ENCODE results near the gene LYRM4.

LYRM4 gene

DNA sequence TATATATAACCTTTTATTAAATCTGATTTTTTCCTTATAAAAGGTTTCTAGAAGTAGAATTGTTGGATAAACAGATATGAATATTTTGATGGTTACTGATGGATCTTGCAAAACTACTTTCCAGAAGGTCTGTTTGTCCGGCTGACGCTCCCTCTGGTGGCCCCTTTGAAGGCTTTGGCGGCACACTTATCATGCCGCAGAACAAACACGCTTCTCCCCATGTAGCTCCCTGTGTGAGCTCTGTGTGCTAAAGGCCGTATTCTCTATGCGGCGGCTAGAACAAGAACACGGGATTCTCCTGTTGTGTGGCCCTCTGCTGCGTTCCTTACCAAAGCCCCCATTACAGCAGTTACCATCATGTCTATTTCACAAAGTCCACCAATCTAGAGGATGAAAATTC is 145.6 kb downstream of the LYRM4 start:
- DNase-seq = no peak

DNA sequence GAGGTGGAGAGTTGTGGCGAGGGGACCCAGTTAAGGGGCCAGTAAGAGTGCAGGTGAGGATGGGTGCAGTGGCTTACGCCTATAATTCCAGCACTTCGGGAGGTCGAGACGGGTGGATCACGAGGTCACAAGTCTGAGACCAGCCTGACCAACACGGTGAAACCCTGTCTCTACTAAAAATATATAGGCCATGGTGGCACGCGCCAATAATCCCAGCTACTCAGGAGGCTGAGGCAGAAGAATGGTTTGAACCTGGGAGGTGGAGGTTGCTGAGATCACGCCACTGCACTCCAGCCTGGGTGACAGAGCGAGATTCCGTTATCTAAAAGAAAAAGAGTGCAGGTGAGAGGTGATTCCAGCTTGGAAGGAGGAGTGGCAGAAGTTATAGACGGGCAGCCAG is 147.7 kb downstream of the LYRM4 start:
- no peak for DNase-seq

DNA sequence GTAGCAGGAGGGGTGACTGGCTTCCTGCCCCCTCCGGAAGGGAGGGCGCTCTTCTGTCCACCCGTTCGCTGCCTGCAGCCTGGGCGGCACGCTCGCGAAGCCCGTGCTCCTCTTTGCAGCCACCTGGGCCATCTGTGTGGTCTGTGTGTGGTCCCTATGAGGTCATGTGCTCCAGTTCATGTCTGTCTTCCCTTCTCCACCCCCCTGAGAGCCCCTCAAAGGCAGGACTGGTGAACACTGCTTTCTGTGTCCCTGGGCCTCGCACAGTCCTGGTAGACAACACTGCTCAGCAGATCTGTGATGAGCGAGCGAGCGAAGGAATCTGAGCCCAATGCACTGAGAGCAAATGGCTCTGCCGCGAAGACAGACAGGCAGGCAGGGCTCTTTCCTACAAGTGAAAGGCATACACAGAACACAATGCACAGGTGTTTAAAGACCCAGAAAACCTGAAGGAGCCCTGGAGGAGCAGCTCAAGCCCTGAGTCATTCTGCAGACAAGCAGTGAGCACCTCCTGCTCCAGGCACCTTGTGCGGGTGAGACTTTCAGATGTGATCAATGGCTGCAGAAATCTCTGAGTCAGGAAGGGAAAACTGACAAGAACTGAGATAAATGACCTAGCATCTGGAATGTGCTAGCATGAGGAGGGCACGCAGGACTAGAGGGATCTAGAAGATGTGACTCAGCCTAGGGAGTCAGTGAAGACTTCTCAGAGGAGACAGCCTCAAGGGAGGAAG is 148.5 kb downstream of the LYRM4 start:
- DNase-seq = no peak

DNA sequence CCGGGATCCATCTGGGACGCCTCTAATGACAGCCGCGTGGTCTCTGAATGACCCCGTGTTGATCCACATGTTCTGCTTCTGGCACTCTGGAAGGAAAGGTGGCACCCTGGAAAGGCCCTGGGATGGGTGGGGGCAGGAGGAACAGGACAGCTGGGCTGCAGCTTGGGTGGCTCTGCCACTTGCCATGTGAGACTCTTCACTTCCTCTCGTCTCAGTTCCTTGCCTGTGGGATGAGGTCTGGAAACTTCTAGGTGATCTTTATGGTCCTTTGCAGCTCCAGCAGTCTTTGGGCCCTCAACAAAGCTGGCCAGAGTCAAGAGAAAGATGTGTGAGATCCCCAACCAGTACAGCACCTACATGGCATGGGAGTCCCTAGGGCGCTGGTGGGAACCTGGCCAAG is 149.1 kb downstream of the LYRM4 start:
- no peak for DNase-seq

DNA sequence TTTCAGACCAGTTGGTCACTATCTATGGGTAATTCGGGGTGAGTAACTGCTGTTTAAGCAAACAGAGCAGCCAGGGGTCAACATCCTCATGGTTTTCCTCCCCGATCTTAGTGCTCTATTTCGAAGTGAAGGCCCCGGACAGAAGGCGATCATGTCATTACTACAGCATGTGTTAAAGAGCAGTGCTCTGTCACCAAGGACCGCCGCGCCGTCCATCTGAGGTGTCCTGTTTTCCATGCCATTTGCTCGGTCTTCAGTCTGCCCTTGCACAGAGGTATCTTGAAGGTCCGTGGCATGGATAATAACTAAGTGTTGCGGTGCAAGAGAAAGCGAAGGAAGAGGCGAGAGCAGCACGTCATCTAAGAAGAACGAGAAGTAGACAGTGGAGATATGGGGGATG is 150.5 kb downstream of the LYRM4 start:
- no peak for DNase-seq

DNA sequence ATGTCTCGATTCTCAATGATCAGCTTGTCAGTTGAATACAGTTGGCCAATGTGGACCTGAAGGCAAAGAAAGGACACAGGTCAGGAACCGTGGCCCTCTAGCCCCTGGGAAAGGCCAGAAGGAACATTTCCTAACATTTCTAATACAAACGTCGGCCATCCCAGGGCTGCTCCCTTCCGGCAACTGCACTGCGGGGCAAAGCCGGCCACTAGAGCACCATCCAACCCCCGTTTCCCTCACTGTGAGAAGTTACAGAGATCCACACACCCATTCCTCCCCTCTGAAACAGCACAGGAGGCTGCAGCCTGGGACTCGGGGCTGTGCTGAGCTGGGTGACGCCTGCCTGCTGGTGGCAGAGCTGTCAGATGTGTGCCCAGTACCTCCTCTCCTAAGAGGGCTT is 151.3 kb downstream of the LYRM4 start:
- DNase-seq = no peak

DNA sequence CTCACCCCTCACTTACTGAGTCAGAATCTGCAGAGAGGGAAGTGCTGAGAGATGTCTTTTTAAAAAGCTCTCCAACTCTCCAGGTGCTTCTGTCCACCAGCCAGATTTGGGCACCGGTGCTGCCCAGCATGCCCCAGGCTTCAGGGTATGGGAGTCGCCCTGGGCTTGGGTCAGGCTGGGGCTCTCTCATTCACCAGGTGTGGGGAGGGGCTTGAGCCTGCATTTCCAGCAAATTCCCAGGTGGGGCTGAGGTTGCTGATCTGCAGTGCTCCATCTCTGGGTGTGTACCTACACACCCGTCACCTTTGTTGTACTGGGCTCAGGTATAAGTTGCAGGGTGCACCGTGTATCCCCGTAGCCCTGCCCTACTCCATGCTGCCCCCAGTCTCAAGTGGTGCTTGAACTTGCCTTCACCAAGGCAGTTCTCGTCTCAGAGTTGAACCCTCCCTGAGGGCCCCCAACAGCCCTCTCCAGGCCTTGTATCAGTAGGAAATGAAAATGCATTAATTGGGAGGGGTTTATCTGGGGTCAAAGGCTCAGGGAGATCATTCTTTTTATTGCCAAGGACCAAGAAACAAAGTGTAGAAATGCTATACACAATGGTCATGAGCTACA is 152.1 kb downstream of the LYRM4 start:
- no peak for DNase-seq

DNA sequence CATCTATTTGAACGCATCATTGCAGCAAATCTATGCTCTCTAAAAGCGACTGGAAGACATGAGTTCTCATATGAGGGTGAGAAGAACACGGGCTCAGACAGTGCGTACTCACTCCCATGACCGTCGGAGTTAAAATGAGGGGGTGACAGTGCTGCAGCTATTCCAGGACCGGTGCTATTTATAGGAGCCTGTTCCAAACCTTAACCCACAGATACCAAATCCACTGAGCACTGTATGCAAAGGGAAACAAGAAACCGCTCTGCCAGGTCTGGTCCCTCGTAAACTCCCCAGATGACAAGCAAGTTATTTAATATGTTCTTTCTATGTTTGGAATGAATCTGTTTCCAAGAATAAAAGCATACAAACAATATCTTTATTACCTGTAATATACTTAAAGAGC is 152.7 kb downstream of the LYRM4 start:
- DNase-seq = no peak

DNA sequence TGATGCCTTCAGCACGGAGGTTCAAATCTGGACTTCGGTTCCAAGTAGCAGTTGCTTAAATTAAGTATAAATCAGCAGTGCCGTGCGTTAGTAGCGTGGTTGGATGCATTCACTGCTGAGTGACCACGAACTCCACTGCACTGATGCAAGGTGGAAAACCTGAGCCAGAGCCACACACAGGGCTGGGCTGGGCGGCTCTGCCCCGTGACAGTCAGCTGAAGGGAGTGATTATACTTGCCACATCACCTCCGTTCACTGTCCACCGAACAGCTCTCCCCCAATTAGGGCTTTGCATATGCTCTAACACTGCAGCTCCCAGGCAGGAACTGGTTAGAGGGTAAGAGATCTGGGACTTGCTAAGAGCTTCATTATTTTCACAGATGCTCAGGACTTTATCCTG is 153.4 kb downstream of the LYRM4 start:
- no peak for DNase-seq

DNA sequence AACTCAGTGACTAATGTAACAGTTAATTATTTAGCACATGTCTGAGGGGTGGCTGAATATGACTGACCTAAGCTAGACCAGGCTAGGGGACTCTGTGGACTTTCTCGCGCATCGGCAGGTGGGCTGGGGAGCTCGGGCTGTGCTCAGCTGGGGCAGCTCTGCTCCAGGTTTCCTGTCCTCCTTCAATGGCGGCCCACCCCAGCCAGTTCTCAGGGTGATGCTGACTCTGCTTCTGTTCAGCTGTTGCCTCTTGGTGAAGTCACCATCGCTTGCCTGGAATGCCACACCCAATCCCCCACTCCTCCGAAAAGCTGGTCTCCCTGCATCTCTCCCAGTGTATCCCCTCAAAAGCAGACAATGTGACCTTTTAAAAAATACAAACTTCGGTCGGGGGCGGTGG is 155.6 kb downstream of the LYRM4 start:
- no peak for DNase-seq

DNA sequence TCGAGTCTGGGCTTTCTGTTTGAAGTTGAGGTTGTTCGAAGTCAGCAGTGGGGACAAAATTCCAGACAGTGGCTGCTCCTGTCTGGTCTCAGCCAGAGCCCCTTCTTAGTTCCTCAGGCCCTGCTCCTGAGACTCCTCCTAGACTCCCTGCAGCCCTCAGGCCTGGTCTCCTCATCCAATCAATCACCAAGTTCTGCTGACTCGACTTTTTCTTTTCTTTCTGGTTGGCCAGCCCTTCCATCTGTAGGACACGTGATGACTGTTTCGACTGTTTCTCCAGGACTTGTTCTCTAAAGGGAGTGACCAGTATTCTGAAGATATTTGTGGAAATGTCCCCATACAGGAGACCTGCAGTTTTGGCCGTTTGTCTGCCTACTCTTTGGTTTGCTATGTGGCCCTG is 156.1 kb downstream of the LYRM4 start:
- DNase-seq = no peak

DNA sequence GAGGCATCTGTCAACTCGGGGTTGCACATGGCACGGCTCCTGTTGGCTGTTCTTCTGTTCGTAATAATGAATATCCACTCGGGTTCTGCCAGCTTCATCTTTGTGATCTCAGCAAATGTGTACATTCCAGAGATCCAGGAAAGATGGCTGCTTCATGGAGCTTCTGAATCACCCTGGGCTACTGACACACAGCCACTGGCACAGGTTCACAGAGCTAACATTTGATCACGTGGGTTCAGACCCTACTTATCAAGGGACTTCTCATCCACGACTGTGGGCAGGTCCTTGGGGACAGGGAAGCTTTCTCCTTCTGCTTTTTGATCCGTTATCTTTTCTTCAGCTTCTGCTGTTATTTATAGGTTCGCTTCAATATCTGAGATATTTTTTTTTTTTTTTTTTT is 157.5 kb downstream of the LYRM4 start:
- DNase-seq = no peak

DNA sequence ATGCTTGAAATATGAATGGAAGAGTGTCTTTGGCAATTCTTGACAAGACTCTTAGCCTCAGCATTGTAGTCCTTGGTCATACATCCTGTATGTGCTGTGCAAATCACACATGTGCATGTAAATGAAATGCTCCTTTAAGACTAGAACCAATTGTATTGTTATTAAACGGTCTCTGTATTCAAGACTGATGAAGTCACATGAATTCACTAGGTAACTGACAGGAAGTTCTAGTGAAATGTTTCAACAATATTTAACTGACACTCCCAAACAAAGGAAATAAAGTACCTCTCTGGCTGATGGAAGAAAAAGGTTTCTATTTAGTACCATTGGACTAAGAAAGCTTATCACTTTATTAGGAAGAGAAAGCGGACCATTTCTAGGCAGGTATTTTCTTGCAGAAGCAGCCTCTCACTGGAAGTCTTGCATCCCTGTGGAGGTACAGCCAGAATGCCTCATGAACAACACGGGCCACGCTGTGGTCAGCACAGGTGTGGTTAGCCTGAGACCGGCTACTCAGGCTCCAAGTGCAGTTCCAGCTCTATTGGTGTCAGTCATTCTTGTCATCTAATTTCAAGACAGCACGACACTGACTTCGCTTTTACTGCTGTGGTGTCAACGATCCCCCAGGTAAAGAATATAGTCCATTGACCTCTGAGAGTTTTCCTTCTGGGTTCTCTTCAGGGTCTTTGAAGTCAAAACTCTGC is 158.3 kb downstream of the LYRM4 start:
- DNase-seq = no peak

DNA sequence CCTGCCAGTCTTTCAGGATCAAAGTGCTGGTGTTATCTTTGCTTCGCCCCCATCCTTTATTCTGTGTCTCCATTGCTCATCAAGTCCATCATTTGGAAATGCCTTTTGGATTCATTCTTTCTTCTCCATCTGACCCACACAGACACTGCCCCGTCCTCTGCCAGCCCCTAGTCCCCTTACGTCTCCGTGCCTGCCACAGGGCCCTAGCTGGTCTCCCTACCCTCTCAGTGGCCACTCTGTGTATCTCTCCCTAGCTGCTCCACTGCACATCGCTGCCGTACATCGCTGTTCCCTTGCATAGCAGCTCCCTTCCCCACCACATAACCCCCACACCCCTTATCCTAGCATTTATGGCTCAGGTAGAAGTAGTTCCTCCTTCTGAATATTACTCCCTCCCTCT is 159.9 kb downstream of the LYRM4 start:
- DNase-seq = no peak

DNA sequence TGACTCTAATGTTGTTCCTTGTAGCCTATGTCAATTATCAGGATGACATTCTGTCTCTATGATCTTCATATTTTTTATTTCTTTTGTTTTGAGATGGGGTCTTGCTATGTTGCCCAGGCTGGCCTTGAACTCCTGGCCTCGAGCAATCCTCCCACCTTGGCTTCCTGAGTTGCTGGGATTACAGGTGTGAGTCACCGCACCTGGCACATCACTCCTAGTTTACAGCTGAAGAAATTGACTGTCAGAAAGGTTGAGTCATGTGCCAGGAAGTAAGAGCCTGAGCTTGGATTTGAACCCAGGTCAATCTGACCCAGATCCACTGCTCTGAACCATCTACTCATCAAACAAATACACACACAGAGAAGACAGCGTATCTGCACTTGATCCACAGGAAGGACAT is 161.2 kb downstream of the LYRM4 start:
- DNase-seq = no peak

DNA sequence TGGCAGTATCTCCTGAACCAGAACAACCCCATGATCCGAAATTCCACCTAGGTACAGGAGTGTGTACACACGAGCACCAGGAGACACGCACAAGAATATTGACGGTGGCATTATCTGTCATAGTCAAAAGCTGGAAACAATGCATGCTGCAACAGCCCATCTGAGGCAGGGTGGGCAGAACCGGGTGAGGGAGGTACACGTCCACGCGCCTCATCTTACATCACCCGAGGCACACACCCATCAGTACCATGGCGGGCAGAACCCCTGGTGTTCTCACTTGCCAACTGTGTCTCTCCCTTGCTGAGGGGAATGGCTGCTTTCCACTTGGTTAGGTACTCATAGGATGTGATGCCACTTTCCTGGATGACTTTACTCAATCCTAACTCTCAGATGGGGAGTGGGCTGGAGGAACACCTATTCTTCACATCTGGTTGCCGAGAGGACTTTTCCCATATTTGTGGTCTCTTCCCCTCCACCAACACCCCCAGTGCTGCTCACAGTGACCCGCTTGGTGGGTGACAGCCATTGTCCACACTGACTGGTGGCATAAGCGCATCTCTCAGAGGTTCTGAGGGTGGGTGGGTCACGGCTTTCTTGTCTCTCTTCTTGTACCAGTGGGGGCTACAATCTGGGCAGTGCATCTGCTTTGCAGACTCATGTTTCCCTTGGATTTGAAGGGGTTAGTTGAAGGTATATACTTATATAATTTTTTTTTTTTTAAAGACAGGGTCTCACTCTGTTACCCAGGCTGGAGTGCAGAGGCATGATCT is 162.1 kb downstream of the LYRM4 start:
- DNase-seq = no peak

DNA sequence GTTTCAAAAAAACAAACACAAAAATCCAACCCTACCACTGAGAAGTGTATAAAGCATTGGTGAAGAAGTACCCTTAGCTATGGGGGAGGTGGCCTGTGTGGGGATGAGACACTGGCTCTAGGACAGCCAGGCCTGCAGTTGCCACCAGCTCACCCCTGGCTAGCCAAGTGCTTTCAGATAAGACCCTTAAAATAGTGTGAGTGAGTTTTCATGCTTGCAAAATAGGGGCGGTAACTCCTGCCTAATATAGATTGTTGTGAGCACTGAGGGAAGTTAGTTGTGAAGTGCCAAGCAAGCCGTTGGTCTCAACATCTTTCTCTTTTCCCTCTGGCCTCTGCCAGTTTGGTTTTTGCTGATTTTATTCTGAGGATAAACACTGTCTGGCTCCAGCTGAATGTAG is 164.3 kb downstream of the LYRM4 start:
- no peak for DNase-seq

DNA sequence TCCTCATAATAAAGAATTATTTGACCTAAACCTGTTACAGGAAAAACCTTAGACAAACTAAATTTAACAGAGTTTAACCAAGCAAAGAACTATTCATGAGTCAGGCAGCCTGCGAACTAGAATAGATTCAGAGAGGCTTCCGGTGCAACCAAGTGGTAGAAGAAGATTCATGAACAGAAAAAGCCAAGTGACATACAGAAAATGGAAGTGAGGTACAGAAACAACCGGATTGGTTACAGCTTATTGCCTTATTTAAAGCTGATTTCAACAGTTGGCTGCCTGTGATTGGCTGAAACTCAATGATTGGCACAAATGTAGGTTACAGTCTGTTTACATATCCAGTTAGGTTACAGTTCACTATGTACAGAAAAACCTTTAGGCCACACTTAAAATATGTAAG is 165.5 kb downstream of the LYRM4 start:
- no peak for DNase-seq

DNA sequence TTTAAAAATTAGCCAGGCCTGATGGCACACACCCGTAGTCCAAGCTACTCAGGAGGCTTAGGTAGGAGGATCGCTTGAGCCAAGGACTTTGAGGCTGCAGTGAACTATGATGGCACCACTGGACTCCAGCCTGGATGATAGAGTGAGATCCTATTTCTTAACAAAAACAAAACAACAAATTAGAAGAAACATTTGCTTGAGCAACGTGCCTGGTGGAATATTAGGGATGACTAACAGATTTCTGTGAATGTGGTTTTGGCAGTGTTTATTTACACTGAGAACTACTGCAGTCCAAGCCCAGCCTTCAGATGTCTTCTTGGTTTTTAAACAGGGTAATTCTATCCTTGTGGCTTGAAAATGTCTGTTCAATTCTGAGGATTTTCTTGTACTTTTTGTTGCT is 166.4 kb downstream of the LYRM4 start:
- DNase-seq = no peak

DNA sequence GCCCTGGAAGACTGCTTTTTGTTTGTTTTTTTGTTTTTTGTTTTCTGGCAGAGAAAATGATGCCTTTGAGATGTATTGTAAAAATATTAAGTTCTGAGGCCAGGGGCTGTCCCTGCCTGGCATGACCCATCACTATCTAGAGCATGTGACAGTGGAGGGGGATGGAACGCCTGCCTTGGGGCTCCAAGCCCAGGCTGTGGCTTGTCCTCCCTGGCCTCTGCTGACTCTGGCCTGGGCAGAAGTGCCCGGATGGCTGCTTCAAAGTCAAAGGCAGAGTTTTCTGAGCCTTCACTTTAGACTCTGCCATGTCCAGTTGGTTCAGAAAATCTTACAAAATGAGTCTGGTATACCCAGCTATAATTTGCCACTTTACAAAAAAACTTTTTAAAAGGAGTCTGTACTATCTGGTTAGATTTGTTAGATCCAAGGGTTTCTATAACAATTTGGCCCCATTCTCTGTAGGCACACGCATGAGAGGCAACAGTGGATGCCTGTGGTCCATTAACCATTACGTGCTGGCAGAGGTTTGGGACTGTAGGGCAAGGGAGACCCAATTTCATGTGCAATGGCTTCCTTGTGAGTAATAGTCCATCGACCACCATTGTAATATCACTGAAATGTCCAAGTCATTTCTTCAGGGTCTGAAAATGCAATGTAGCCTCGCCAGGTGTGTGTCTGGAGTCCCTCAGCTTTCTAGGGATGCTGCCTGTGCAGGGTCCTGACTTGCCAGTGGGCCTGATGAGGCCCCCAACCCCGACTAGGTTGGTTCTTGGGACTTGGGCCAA is 167.3 kb downstream of the LYRM4 start:
- no peak for DNase-seq

DNA sequence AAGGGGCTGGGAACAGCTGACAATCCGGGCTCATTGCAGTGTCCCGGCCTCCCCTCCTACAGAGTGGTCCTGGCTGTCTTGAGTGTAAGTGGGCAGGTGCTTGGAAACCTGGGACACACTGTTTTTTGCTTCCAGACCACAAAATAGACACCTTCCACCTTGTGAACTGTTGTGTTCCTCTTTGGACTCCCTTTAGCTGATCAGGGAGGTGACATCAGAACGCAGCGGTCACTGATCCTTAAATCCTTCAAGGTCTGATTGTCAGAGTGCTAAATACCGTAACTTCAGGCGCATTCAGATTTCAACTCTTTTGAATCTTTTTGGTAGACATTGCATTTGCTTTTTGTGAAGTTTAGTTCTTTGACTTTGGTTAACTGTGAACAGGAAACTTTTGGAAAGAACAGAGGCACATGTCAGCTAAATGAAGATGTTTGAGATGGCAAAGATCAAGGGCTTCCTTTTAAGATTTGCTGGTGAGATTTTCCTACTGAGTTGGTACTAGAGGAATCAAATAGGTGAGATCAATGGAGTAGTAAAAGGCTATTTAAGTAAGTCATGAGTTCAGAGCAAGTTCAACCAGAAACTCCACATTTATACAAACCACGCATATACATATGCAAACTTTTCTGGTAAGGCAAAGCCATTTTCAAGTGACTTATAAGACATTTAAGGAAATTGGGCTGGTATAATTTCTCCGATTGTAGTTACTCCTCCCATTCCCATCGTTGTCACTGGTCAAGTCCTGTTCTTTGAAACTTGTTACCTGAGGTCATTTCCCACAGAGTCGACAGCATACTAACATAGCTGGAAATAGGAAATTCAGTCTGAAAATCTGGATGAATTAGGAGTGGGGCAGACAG is 169.3 kb downstream of the LYRM4 start:
- DNase-seq = no peak

DNA sequence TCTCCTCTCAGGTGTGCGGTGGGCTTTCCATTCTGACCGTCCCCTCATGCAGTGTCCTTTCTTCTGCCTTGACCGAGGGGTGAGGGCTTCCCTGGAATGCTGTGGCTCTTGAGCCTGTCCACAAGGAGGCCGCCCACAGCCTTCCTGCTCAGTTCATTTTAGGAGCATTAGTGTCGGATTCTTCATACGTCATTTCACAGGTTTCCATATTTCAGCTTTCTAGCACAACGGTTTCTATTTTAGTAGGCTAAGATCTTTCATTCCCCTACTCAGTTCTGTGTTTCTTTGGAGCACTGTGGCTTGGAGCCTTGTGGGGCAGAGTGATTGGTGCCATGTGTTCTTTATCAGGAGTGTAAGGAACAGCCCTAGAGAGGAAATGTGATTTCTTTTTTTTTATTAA is 170.1 kb downstream of the LYRM4 start:
- DNase-seq = no peak

Measured in NCI-H146 (cell line).